AG09309 (cell line): ENCODE measurements around the gene DDIT4.

Source experiments
- DNase-seq: peaks from one replicate; pipeline ENCODE4 v3.0.0-alpha.2; 2010; ENCODE audit warnings: low read depth
- H3K4me3 ChIP-seq: 2 replicates; pipeline ENCODE4 v1.5.1; 2011; ENCODE audit warnings: mild to moderate bottlenecking, low read depth, low read length, moderate library complexity; ENCODE audit not compliant: control insufficient read depth
- CTCF ChIP-seq: IDR thresholded peaks from 2 replicates; pipeline ENCODE4 v1.5.1; 2011; ENCODE audit warnings: mild to moderate bottlenecking, low read depth, low read length, inconsistent platforms; ENCODE audit not compliant: insufficient read depth, control insufficient read depth; ENCODE audit errors: missing control alignments

DDIT4 gene

DNA sequence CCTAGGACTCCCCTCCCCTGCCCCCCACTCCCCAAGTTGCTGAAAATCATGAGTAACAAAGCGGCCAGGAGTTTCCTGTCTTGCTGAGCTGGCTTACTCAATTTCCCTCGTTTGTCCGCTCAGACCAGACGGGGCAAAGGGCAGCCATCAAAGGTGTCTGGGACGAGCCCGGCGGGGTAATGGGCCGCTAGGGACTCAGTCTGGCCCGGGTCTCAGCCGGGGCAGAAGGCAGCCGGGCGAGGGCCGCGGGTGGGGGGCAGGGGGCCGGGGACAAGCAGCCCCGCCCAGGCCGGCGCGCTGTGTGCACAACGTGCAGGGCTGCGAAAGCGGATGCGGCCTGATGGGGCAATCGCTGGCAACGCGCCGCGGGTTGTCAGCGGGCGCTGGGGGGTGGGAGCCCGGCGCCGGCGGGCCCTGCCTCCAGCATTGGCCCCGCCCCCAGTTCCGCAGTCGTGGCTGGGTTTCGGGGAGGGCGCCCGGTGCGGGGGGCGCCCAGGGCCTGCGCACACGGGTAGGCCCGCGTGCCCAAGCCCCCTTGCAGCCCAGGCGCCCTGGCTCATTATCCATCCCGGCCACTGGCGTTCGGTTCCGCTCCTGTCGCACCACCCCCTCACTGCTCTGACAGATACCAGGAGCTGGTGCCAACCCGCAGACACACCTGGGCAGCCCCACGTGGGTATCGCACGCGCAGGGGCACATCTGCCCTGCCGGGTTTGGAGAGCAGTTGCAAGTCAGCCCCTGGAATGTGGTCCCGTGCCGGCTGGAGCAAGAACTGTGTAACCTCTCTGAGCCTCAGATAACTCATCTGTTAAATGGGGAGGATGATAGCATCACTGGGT, 45.9 kb downstream of the DDIT4 start:
- TF ChIP-seq CTCF, result no peak
- H3K4me3 ChIP-seq, result peak overlapping the region; percentile 27
- peak; percentile 71 for DNase-seq

DNA sequence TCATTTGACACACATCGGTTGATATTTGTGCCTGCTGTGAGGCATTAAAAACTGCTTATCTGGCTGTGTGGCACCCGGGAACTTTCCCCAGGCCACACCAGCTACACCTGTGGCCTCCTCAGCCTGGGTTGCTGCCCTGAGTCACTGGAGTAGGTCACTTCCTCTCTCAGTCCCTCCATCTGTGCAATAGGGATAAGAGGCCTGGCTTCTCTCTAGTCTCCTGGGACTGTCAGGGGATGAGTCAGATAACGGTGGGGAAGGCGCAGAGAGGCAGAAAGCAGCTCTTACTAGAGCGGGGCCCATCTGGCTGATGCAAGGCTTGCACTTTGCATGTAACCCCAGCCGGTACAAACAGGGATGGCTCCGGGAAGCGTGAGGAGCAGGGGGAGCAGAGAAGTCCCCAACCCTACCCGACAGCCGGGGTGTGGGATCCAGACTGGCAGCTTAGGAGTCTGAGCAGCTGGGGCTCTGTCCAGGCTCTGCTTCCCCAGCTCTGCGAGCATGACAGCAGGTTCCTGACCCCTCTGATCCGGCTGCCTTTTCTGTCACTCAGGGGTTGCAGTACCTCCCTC, 47.0 kb downstream of the DDIT4 start:
- peak; percentile 99 for DNase-seq
- no peak overlapping the region for H3K4me3 ChIP-seq
- TF ChIP-seq CTCF, result no peak

DNA sequence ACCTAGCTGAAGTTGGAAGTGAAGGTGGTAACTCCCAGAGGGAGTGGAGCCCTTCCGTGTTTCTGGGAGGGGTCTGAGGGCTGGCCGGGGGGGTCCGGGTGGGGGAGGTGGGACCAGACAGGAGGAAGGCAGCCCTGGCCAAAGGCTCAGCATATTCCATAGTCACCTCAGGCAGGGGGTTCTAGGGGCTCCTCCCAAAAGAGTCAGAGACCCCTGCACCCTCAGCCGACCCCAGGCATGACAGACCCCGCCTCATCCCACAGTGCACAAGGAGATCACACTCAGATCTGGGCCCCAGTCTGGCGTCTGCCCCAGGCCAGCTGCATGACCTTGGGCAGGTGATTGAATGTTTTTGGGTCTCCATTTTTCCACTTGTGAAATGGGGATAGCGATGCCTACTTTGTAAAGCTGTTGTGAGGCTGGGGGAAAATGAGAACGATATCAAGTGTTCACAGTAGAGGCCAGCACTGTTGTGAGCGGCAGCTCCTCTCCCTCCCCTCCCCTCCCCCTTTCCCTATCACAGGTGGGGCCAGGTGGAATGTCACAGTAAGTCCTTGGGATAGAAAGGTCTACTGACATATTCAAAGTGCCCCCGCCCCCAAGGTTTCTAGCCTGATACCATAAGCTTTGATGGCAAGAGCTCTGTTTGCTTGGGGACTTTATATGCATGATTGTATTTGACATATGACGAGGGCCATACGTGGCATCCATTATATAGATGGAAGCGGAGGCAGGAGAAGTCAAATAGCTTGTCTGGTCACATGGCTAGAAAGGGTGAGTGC, 47.7 kb downstream of the DDIT4 start:
- no peak for DNase-seq
- no peak for TF ChIP-seq CTCF
- no peak overlapping the region for H3K4me3 ChIP-seq

DNA sequence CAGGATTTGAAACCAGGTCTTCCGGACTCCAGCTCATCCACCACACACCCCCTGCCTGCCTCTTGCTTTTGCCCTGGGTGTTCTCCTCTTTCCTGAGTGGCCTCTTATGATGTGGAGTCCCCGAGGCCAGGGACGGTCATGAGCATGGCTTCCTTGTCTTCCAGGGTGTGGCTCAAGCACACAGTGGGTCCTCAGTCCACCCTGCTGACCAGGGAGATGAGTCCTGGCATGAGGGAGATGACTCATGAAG, 48.2 kb downstream of the DDIT4 start:
- no peak for DNase-seq
- H3K4me3 ChIP-seq, result no peak overlapping the region

GRCh38 chr10:72322280-72323058, 48.7 kb downstream of the DDIT4 start:
- no peak for TF ChIP-seq CTCF
- no peak overlapping the region for H3K4me3 ChIP-seq
- no peak for DNase-seq

More for the DNA sequence above, 48.2 kb downstream of the DDIT4 start:
- TF ChIP-seq CTCF, result no peak

DNA sequence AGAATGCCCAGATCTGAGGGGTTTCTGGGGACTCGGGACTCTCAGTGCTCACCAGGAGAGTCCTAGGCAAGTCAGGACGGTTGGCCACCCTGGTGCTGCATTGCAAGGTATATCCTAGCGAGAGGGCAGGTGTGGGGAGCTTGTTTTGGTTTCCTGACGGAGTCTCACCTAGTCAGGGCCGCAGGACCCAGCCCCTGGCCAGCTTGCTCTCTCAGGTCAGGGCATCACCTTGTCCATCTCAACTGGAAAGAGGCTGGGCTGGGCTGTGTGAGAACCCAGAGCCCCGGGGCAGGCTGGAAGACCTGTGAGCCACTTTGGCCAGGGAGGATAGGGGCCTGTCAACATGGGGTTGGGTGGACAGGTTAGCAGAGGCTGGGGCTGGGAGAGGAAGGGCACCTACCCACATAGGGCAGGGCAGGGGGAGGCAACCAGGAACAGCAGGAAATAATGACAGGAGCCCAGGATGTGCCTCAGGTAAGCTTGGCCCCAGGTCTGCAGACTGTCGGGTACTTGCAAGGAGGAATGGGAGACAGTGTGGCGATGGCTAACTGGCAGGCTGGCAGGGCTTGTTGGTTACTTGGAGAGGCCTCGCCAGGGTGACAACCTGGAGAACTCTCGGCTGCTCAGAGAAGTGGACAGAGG, 49.5 kb downstream of the DDIT4 start:
- H3K4me3 ChIP-seq, result no peak overlapping the region
- no peak for DNase-seq
- TF ChIP-seq CTCF, result no peak
